Measurements from ENCODE around the gene BICDL1.

BICDL1 gene

GRCh38 chr12:120093592-120094355, 104.7 kb downstream of the BICDL1 start (continued):
- TF ChIP-seq ZBTB44 (tag by site-specific recombination; IDR thresholded peaks at IDR 0.05) (peak; percentile 89), ZNF18 (tag by site-specific recombination; IDR thresholded peaks at IDR 0.05) (no peak)

GRCh38 chr12:120094485-120094884, 105.4 kb downstream of the BICDL1 start:
- TF ChIP-seq ZNF18 (tag by site-specific recombination; IDR thresholded peaks at IDR 0.05) (no peak), ZNF654 (tag by site-specific recombination; IDR thresholded peaks at IDR 0.05; ENCODE audit: low read depth) (no peak), GLIS2 (tag by site-specific recombination; IDR thresholded peaks at IDR 0.05) (0 out of 2 replicates have a peak, but pooled peaks have one; percentile 11), ZNF555 (tag by site-specific recombination; conservative IDR thresholded peaks at IDR 0.05) (no peak), HIC1 (tag by site-specific recombination; IDR thresholded peaks at IDR 0.05) (peak; percentile 80; the same call in 1 of the 2 replicates), ZNF549 (tag by site-specific recombination; IDR thresholded peaks at IDR 0.05) (no peak)
- H3K36me3 ChIP-seq (ENCODE audit: control insufficient read depth in 2 of 2, insufficient read depth in 1 of 2, low read length in 2 of 2): peaks cover 0 to 53% of the 10 kb centered on the region in 2 experiments; a peak in 2 of 3 replicates
- CTCF ChIA-PET: no interaction called here
- POLR2A ChIA-PET: no interaction called here
- no peak overlapping the region for H3K4me3 ChIP-seq (ENCODE audit: low read depth, low read length)
- H3K4me1 ChIP-seq (ENCODE audit: control insufficient read depth, insufficient read depth, low read length): peaks cover 8% of the 10 kb centered on the region; the same call in 1 of the 2 replicates
- no peak overlapping the region for H3K27ac ChIP-seq (ENCODE audit: extremely low read depth, low read depth, low read length)
- H3K9me3 ChIP-seq (ENCODE audit: control insufficient read depth, insufficient read depth, low read depth, low read length): no peaks in the 10 kb centered on the region

GRCh38 chr12:120095331-120095730, 106.3 kb downstream of the BICDL1 start:
- Histone ChIP-seq H3K36me3 (ENCODE audit: control insufficient read depth in 2 of 2, insufficient read depth in 1 of 2, low read length in 2 of 2) (peaks cover 0 to 61% of the 10 kb centered on the region in 2 experiments; a peak in 2 of 3 replicates), H3K4me1 (ENCODE audit: control insufficient read depth, insufficient read depth, low read length) (peaks cover 8% of the 10 kb centered on the region; the same call in 1 of the 2 replicates), H3K27ac (ENCODE audit: extremely low read depth, low read depth, low read length) (no peak overlapping the region), H3K4me3 (ENCODE audit: low read depth, low read length) (no peak overlapping the region), H3K9me3 (ENCODE audit: control insufficient read depth, insufficient read depth, low read depth, low read length) (no peaks in the 10 kb centered on the region)
- ChIA-PET CTCF (no interaction called here), POLR2A (interaction anchor here (0.6 kb wide), 1 partner anchor 21 kb away, joined by 5 read pairs; the partner anchor contains the start of gene RAB35)
- no peak for TF ChIP-seq ZNF660 (tag by site-specific recombination; IDR thresholded peaks at IDR 0.05)
- no peak for TF ChIP-seq ZNF530 (tag by site-specific recombination; IDR thresholded peaks at IDR 0.05; ENCODE audit: low read depth)
- no peak for TF ChIP-seq SP2 (tag by site-specific recombination; IDR thresholded peaks at IDR 0.05)
- no peak for TF ChIP-seq ZNF366 (tag by site-specific recombination; conservative IDR thresholded peaks at IDR 0.05)
- TF ChIP-seq GLIS1 (tag by site-specific recombination; IDR thresholded peaks at IDR 0.05): no peak
